Measurements from ENCODE around the gene ERCC2.

GRCh38 chr19:45340899-45341453 lies 29.4 kb downstream of the ERCC2 start:
- TF ChIP-seq POLR2A (IDR thresholded peaks at IDR 0.05) (no peak), EP300 (IDR thresholded peaks at IDR 0.05) (no peak), CTCF (IDR thresholded peaks at IDR 0.05) (no peak)

Data from upper lobe of left lung (tissue), 4 donors.